HepG2 (cell line): ENCODE measurements around the gene STARD13. TPM values are rescaled to one million over a fixed set of nuclear protein-coding genes. Genes with fewer than 3 reads are reported as not detected.

Source experiments
- ELK4 ChIP-seq: sonication (generic); formaldehyde crosslinking; IDR thresholded peaks from 2 replicates; pipeline ENCODE4 v1.9.0; 2021; ENCODE audit warnings: missing genetic modification reagents, borderline replicate concordance
- MTF1 ChIP-seq: sonication (generic); formaldehyde crosslinking; IDR thresholded peaks from 2 replicates; pipeline ENCODE4 v1.5.0; 2020; ENCODE audit warnings: missing genetic modification reagents
- ZBED4 ChIP-seq: sonication (generic); formaldehyde crosslinking; IDR thresholded peaks from 2 replicates; pipeline ENCODE4 v1.4.0; 2020; ENCODE audit warnings: missing genetic modification reagents, borderline replicate concordance
- ZBTB3 ChIP-seq: sonication (generic); formaldehyde crosslinking; IDR thresholded peaks from 2 replicates; pipeline ENCODE4 v1.4.0; 2020; ENCODE audit warnings: low read depth, mild to moderate bottlenecking, moderate library complexity, missing genetic modification reagents, borderline replicate concordance
- ZNF333 ChIP-seq: sonication (generic); formaldehyde crosslinking; IDR thresholded peaks from 2 replicates; pipeline ENCODE4 v1.4.0; 2020; ENCODE audit warnings: mild to moderate bottlenecking, missing genetic modification reagents, borderline replicate concordance
- ZNF598 ChIP-seq: sonication (generic); formaldehyde crosslinking; IDR thresholded peaks from 2 replicates; pipeline ENCODE4 v1.5.1; 2020; ENCODE audit warnings: mild to moderate bottlenecking, missing genetic modification reagents, borderline replicate concordance
- ZSCAN12 ChIP-seq: sonication (generic); formaldehyde crosslinking; IDR thresholded peaks from 2 replicates; pipeline ENCODE4 v1.9.0; 2021; ENCODE audit warnings: mild to moderate bottlenecking, missing genetic modification reagents
- polyA plus RNA-seq, 8 experiments: library from polyadenylated mRNA; depleted of rRNA in 3 of 8; stranded (reverse) in 7 of 8; unstranded in 1 of 8; fragments of >200 nt; fragmentation: Illumina TruSeq in 4 of 8; extraction: Trizol in 4 of 8; gene quantifications; 2 replicates each; pipeline versions ENCODE4 v1.2.1 to v1.2.3, GENCODE V29; 2011 to 2016; ENCODE audit warnings: low read depth in 4 of 8, missing spikeins in 1 of 8, mixed read lengths in 1 of 8; ENCODE audit not compliant: insufficient read depth in 1 of 8
- total RNA-seq, 5 experiments: library from RNA; depleted of rRNA; stranded (reverse); fragments of >200 nt; fragmentation: Illumina TruSeq; extraction: Trizol; gene quantifications; 2 replicates each; pipeline ENCODE4 v1.2.3, GENCODE V29; 2016; ENCODE audit warnings: low read depth in 1 of 5
- TF ChIP-seq, protein P1 (sequence below): sonication (generic); formaldehyde crosslinking; IDR thresholded peaks from 2 replicates; pipeline ENCODE4 v1.4.0; 2020; ENCODE audit warnings: missing genetic modification reagents, borderline replicate concordance

Gene STARD13
- total and polyA plus RNA-seq, 2 of the 13 experiments (the other 11 are each of a cell fraction or from before 2014, with no cell fraction given): 12.8 to 14.3 TPM

DNA sequence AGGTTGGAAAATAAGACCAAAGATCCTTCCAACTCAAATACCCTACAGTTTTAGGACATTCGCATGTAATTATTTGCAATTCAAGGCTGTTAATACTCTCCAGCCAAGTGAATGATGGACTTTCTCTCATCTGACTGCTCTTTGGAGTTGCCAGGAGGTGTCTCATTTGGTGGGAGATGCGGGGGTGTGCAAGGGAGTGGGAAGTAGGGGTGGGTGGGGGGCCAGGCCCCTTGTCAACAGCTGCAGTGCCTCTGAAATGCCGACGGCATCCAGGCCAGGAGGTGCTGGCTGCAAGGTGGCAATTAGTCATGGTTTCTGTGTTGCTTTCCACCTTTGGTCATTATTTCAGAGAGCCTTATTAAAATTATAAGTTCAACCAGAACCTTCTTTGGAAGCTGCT, 147.8 kb downstream of the STARD13 start (continued):
- TF ChIP-seq ELK4 (CRISPR knock-in tag): no peak
- TF ChIP-seq, protein P1, sequence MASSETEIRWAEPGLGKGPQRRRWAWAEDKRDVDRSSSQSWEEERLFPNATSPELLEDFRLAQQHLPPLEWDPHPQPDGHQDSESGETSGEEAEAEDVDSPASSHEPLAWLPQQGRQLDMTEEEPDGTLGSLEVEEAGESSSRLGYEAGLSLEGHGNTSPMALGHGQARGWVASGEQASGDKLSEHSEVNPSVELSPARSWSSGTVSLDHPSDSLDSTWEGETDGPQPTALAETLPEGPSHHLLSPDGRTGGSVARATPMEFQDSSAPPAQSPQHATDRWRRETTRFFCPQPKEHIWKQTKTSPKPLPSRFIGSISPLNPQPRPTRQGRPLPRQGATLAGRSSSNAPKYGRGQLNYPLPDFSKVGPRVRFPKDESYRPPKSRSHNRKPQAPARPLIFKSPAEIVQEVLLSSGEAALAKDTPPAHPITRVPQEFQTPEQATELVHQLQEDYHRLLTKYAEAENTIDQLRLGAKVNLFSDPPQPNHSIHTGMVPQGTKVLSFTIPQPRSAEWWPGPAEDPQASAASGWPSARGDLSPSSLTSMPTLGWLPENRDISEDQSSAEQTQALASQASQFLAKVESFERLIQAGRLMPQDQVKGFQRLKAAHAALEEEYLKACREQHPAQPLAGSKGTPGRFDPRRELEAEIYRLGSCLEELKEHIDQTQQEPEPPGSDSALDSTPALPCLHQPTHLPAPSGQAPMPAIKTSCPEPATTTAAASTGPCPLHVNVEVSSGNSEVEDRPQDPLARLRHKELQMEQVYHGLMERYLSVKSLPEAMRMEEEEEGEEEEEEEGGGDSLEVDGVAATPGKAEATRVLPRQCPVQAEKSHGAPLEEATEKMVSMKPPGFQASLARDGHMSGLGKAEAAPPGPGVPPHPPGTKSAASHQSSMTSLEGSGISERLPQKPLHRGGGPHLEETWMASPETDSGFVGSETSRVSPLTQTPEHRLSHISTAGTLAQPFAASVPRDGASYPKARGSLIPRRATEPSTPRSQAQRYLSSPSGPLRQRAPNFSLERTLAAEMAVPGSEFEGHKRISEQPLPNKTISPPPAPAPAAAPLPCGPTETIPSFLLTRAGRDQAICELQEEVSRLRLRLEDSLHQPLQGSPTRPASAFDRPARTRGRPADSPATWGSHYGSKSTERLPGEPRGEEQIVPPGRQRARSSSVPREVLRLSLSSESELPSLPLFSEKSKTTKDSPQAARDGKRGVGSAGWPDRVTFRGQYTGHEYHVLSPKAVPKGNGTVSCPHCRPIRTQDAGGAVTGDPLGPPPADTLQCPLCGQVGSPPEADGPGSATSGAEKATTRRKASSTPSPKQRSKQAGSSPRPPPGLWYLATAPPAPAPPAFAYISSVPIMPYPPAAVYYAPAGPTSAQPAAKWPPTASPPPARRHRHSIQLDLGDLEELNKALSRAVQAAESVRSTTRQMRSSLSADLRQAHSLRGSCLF (CRISPR knock-in tag): no peak
- no peak for TF ChIP-seq MTF1 (CRISPR knock-in tag)
- no peak for TF ChIP-seq ZSCAN12 (CRISPR knock-in tag)
- TF ChIP-seq ZNF598 (CRISPR knock-in tag): no peak
- no peak for TF ChIP-seq ZNF333 (CRISPR knock-in tag)
- TF ChIP-seq ZBED4 (CRISPR knock-in tag): no peak
- TF ChIP-seq ZBTB3 (CRISPR knock-in tag): no peak
